OCI-LY7 (cell line): Measurements from ENCODE around the gene RILP. TPM values are rescaled to one million over a fixed set of nuclear protein-coding genes. Genes with fewer than 3 reads are reported as not detected.

ENCODE experiments used
- BruUV-seq: library from RNA; stranded (reverse); fragments of 400-500 nt; replicated peaks from 2 replicates; lab custom pipeline; 2021; lab: Mats Ljungman, UMichigan
- CTCF ChIA-PET: fragments of 300-600 bp; sonication (Branson Sonifier 250); formaldehyde crosslinking; loops from one replicate; lab custom pipeline; 2022; ENCODE audit warnings: antibody characterized with exemption; ENCODE audit not compliant: unreplicated experiment; lab: Charles Lee
- POLR2A ChIA-PET: fragments of 300-600 bp; sonication (Branson Sonifier 250); formaldehyde crosslinking; loops from one replicate; lab custom pipeline; 2022; ENCODE audit warnings: antibody characterized with exemption; lab: Charles Lee
- DNase-seq: peaks from one replicate; pipeline ENCODE4 v3.0.0-alpha.2; 2015; ENCODE audit warnings: low spot score
- H2AFZ ChIP-seq: fragments of 200-600 bp; sonication (generic), shearing (Covaris generic); 2 replicates; pipeline ENCODE4 v1.6.1; 2014; ENCODE audit warnings: mild to moderate bottlenecking, antibody characterized with exemption, low read length, moderate library complexity
- H3K27ac ChIP-seq: fragments of 200-600 bp; sonication (generic); 2 replicates; pipeline ENCODE4 v1.5.1; 2014; ENCODE audit warnings: mixed run types, low read depth, mild to moderate bottlenecking, moderate library complexity, low read length, inconsistent platforms; ENCODE audit not compliant: poor library complexity, severe bottlenecking
- H3K36me3 ChIP-seq: fragments of 200-600 bp; sonication (generic); 2 replicates; pipeline ENCODE4 v1.6.1; 2014; ENCODE audit warnings: mild to moderate bottlenecking, antibody characterized with exemption, low read length, moderate library complexity, mixed read lengths; ENCODE audit not compliant: insufficient read depth
- H3K4me1 ChIP-seq: fragments of 200-600 bp; sonication (generic); 2 replicates; pipeline ENCODE4 v1.5.1; 2014; ENCODE audit warnings: mild to moderate bottlenecking, low read length; ENCODE audit not compliant: insufficient read depth, poor library complexity, severe bottlenecking
- H3K4me2 ChIP-seq: fragments of 200-600 bp; sonication (generic); 2 replicates; pipeline ENCODE4 v1.6.1; 2014; ENCODE audit warnings: mild to moderate bottlenecking, low read length
- H3K4me3 ChIP-seq: fragments of 200-600 bp; sonication (generic); 2 replicates; pipeline ENCODE4 v1.5.1; 2014; ENCODE audit warnings: mild to moderate bottlenecking, low read depth, low read length; ENCODE audit not compliant: poor library complexity, severe bottlenecking
- H3K79me2 ChIP-seq: fragments of 200-600 bp; sonication (generic); 2 replicates; pipeline ENCODE4 v1.6.1; 2016; ENCODE audit warnings: low read depth, mild to moderate bottlenecking, low read length, moderate library complexity, mixed read lengths; ENCODE audit not compliant: insufficient read depth
- H3K9me2 ChIP-seq: fragments of 200-600 bp; sonication (generic); 2 replicates; pipeline ENCODE4 v1.6.1; 2016; ENCODE audit warnings: mild to moderate bottlenecking, low read length, mixed read lengths; ENCODE audit not compliant: insufficient read depth
- H3K9me3 ChIP-seq: fragments of 200-600 bp; sonication (generic); 2 replicates; pipeline ENCODE4 v1.6.1; 2014; ENCODE audit warnings: mild to moderate bottlenecking, mixed run types, low read length, mixed read lengths
- H4K20me1 ChIP-seq: fragments of 200-600 bp; sonication (generic); 2 replicates; pipeline ENCODE4 v1.6.1; 2014; ENCODE audit warnings: mild to moderate bottlenecking, antibody characterized with exemption, low read length, moderate library complexity, mixed read lengths; ENCODE audit not compliant: insufficient read depth
- EZH2phosphoT487 ChIP-seq: fragments of 200-600 bp; sonication (generic); IDR thresholded peaks from 2 replicates; pipeline ENCODE4 v1.6.1; 2018; ENCODE audit warnings: low read depth, borderline replicate concordance, mild to moderate bottlenecking, mixed run types, antibody characterized with exemption, low read length, moderate library complexity, mixed read lengths
- intact Hi-C: fragments of 100-400 bp; cut with micrococcal nuclease; formaldehyde crosslinking; loops from one replicate; pipeline ENCODE4 v1.10.0; 2022; ENCODE audit not compliant: unreplicated experiment
- total RNA-seq, 2 experiments: library from RNA; depleted of rRNA in 1 of 2; stranded (reverse); fragments of >200 nt in 1 of 2; shearing (Covaris generic) in 1 of 2; gene quantifications; 2 replicates each; pipeline ENCODE4 v1.2.3, GENCODE V29; 2014 to 2022
- TF ChIP-seq, protein P1 (sequence below): fragments of 200-600 bp; sonication (generic); conservative IDR thresholded peaks from 2 replicates; pipeline ENCODE4 v1.5.1; 2014; ENCODE audit warnings: mild to moderate bottlenecking, antibody characterized with exemption, low read length, moderate library complexity, mixed read lengths

RILP gene
- total RNA-seq, 2 experiments from 2014 or later: 1.2 to 3.2 TPM

DNA sequence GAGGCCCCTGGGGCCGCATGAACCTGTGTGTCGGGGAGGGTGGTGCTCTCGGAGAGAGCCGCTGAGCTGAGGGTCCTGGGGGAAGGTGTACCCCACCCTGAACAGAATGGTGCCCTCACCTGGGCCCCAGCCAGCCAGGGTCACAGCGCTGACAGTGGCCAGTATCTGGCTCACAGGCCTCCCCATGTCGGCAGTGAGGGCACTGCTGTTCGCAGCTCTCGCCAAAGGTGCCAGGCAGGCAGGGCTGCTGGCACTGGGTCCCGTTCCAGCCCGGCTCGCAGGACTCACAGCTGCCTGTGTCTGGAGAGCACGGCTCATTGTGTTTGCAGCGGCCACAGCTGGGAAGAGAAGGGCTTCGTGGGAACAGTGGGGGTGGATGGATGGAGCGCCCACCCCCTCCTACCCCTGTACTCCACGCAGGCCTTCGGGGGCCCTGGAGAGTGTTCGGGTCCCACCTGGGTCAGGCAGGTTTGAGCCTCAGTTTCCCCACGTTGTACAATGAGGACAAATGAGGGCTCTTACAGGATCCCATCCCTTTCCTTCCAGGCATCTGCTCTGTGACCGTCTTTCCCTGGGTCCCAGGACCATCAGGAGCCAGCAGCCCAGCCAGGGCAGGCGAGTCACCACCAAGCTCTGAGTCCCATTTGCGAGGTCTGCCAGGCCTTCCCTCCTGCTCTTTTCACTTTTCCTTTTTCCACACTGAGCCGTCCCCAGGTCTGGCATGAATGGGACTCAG lies 9.2 kb downstream of the RILP start:
- POLR2A ChIA-PET: no interaction called here
- TF ChIP-seq, protein P1, sequence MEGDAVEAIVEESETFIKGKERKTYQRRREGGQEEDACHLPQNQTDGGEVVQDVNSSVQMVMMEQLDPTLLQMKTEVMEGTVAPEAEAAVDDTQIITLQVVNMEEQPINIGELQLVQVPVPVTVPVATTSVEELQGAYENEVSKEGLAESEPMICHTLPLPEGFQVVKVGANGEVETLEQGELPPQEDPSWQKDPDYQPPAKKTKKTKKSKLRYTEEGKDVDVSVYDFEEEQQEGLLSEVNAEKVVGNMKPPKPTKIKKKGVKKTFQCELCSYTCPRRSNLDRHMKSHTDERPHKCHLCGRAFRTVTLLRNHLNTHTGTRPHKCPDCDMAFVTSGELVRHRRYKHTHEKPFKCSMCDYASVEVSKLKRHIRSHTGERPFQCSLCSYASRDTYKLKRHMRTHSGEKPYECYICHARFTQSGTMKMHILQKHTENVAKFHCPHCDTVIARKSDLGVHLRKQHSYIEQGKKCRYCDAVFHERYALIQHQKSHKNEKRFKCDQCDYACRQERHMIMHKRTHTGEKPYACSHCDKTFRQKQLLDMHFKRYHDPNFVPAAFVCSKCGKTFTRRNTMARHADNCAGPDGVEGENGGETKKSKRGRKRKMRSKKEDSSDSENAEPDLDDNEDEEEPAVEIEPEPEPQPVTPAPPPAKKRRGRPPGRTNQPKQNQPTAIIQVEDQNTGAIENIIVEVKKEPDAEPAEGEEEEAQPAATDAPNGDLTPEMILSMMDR: no peak
- no peak for TF ChIP-seq EZH2phosphoT487
- DNase-seq: no peak
- no peak overlapping the region for H2AFZ ChIP-seq
- CTCF ChIA-PET: no interaction called here
- intact Hi-C loops: no loop called here
- H3K9me2 ChIP-seq: no peaks in the 10 kb centered on the region
- no peak overlapping the region for H3K27ac ChIP-seq
- H3K79me2 ChIP-seq: no peaks in the 10 kb centered on the region
- no peak overlapping the region for H3K4me2 ChIP-seq
- H3K36me3 ChIP-seq: no peaks in the 10 kb centered on the region
- peaks cover 27% of the 10 kb centered on the region for H3K4me1 ChIP-seq
- H4K20me1 ChIP-seq: no peaks in the 10 kb centered on the region
- no peak overlapping the region for H3K4me3 ChIP-seq
- no peaks in the 10 kb centered on the region for H3K9me3 ChIP-seq
- no TSS peak for BruUV-seq

DNA sequence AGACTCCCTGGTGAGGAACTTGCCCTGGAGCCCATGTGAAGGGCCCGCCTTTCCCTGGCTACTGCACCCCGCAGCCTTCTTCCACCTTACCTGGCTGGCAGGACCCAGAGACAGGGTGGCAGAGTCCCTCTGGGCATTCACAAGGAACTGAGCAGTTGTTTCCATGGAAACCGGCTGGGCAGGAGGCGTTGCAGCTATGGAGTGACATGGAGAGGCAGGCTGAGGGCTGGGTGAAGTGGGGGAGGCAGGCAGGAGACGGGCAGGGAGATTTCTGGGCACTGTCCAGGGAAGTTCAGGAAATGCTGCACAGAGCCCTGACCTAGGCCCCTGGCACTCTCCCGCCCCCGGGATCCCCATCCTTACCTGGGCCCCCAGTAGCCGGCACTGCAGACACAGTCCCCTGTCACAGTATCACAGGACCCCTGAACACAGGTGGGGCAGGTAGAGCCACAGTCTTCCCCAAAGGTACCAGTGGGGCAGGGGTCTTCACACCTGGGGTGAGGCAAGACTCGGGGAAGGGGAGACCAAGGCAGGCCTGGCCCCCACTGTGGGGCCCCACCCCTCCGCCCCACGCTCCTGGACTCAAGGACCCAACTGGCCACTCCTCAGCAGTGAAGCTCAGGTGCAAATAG lies 10.0 kb downstream of the RILP start:
- Histone ChIP-seq H3K79me2 (no peaks in the 10 kb centered on the region), H3K9me3 (no peaks in the 10 kb centered on the region), H2AFZ (no peak overlapping the region), H3K4me2 (no peak overlapping the region), H3K9me2 (no peaks in the 10 kb centered on the region), H3K36me3 (no peaks in the 10 kb centered on the region), H3K4me3 (no peak overlapping the region), H4K20me1 (no peaks in the 10 kb centered on the region), H3K4me1 (peaks cover 27% of the 10 kb centered on the region), H3K27ac (no peak overlapping the region)
- TF ChIP-seq EZH2phosphoT487: no peak
- no TSS peak for BruUV-seq
- DNase-seq: no peak
- ChIA-PET CTCF (no interaction called here), POLR2A (interaction anchor here (0.6 kb wide), 1 partner anchor 103 kb away, joined by 3 read pairs; no protein-coding TSS in a partner anchor)
- intact Hi-C loops: no loop called here

DNA sequence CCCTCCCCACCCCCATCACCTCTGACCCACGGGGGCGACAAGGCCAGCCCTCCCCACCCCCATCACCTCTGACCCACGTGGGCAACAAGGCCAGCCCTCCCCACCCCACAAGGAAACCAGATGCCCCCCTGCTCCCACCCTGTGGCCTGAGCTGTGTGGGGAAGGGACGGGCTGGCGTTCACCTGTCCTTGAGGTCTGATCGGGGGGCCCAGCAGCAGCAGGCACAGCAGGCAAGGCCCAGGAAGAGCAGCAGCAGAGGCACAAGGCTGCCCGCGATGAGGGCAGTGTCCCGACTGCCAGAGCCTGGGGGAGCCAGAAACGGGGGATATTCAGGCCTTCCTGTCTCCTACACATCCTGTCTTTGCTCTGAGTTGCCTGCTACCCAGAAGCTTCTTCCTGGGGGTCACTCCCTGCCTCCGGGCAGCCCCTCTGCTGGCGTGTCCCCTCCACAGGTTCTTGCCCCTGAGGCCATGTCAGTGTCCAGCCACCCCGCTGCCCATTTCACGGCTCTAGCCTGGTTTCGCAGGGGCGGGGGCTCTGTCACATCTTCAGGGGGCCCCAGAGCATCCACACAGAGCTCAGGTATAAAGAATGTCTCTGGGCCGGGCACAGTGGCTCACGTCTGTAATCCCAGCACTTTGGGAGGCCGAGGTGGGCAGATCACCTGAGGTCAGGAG lies 10.9 kb downstream of the RILP start:
- H4K20me1 ChIP-seq: no peaks in the 10 kb centered on the region
- intact Hi-C loops: no loop called here
- no peak overlapping the region for H3K27ac ChIP-seq
- no peak overlapping the region for H3K4me3 ChIP-seq
- ChIA-PET POLR2A (interaction anchor here (0.6 kb wide), 1 partner anchor 224 kb away, joined by 4 read pairs; no protein-coding TSS in a partner anchor), CTCF (no interaction called here)
- H3K9me3 ChIP-seq: no peaks in the 10 kb centered on the region
- H3K4me1 ChIP-seq: peaks cover 18% of the 10 kb centered on the region
- H3K36me3 ChIP-seq: no peaks in the 10 kb centered on the region
- H3K79me2 ChIP-seq: no peaks in the 10 kb centered on the region
- no peaks in the 10 kb centered on the region for H3K9me2 ChIP-seq
- no peak for DNase-seq
- TF ChIP-seq, protein P1: no peak
- no peak for TF ChIP-seq EZH2phosphoT487
- H2AFZ ChIP-seq: no peak overlapping the region; the same call in 1 of the 2 replicates
- BruUV-seq: no TSS peak
- H3K4me2 ChIP-seq: no peak overlapping the region
